DND-41 (cell line): ENCODE measurements around the gene GRM7.

ENCODE experiments used
- EZH2 ChIP-seq: IDR thresholded peaks from 3 replicates; pipeline ENCODE4 v1.6.1; 2012; ENCODE audit warnings: borderline replicate concordance, low read depth, mild to moderate bottlenecking, moderate library complexity, low read length, inconsistent platforms; ENCODE audit not compliant: severe bottlenecking
- TF ChIP-seq, protein P1 (sequence below): IDR thresholded peaks from 2 replicates; pipeline ENCODE4 v1.5.1; 2012; ENCODE audit warnings: borderline replicate concordance, low read length, moderate library complexity, mild to moderate bottlenecking; ENCODE audit not compliant: poor library complexity, severe bottlenecking; ENCODE audit errors: extremely low read depth

DNA sequence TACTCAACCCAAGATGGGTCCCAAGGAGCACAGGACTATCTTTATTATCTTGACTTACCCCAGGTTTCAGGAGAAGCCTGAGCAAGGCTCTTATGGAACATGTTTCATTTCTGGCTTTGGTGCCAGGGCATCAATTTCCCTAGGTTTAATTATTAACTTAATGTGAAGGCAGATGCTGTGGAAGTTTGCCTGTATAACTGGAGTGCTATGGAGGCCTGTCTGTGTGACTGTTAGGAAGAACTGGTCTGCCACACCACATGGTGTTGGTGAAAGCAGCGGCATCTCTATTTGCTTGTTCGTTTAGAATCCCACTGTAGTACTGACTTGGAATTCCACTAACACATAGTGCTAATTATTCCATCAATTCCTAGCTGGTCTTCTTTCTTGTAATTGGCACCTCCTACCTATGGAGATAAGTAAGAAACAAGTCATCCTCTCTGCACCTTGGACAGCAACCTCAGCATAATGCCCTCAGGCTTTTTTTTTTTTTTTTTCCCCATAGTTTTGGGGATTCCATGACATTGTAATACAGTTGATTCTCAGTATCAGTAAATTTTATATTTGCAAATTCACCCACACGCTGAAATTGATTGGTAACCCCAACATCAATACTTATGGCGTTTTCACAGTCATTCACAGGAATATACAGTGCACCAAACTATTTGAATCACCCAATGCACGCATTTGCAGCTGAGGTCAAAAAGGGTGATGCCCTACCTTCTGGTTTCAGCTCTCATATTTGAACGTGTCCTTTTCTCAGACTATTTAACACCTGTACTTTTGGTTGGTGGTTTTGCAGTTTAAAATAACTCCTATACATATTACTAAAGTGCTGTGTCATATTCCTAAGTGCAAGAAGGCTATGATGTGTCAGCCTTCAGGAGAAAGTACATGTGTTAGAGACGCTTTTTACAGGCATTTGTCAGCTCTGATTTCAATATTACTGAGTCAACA is 867.9 kb downstream of the GRM7 start:
- TF ChIP-seq EZH2: no peak
- TF ChIP-seq, protein P1, sequence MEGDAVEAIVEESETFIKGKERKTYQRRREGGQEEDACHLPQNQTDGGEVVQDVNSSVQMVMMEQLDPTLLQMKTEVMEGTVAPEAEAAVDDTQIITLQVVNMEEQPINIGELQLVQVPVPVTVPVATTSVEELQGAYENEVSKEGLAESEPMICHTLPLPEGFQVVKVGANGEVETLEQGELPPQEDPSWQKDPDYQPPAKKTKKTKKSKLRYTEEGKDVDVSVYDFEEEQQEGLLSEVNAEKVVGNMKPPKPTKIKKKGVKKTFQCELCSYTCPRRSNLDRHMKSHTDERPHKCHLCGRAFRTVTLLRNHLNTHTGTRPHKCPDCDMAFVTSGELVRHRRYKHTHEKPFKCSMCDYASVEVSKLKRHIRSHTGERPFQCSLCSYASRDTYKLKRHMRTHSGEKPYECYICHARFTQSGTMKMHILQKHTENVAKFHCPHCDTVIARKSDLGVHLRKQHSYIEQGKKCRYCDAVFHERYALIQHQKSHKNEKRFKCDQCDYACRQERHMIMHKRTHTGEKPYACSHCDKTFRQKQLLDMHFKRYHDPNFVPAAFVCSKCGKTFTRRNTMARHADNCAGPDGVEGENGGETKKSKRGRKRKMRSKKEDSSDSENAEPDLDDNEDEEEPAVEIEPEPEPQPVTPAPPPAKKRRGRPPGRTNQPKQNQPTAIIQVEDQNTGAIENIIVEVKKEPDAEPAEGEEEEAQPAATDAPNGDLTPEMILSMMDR: no peak
